ENCODE results near the gene VCAN.

The VCAN gene

GRCh38 chr5:83518319-83519061, 46.9 kb downstream of the VCAN start:
- Histone ChIP-seq H3K9me2 (replicated peaks; ENCODE audit: insufficient read depth, low read length) (no peaks in the 10 kb centered on the region), H3K4me3 (ENCODE audit: low read length) (no peak overlapping the region), H2AFZ (ENCODE audit: low read length) (no peak overlapping the region), H3K27me3 (replicated peaks; ENCODE audit: insufficient read depth, low read length) (no peaks in the 10 kb centered on the region), H3K4me2 (ENCODE audit: low read depth, low read length) (no peak overlapping the region), H3K79me2 (ENCODE audit: low read length) (no peaks in the 10 kb centered on the region), H3K4me1 (ENCODE audit: low read length) (no peaks in the 10 kb centered on the region), H3K36me3 (replicated peaks; ENCODE audit: insufficient read depth, low read length) (no peaks in the 10 kb centered on the region), H3K27ac (ENCODE audit: low read length) (no peak overlapping the region), H4K20me1 (ENCODE audit: insufficient read depth, low read length) (no peaks in the 10 kb centered on the region), H3K9ac (ENCODE audit: low read length) (no peak overlapping the region), H3F3A (ENCODE audit: insufficient read depth, low read length) (no peaks in the 10 kb centered on the region), H3K9me3 (replicated peaks; ENCODE audit: insufficient read depth, low read length) (no peaks in the 10 kb centered on the region)
- no peak for DNase-seq
- TF ChIP-seq CTCF (IDR thresholded peaks at IDR 0.05; ENCODE audit: low read length): no peak
- TF ChIP-seq EZH2 (optimal IDR thresholded peaks at IDR 0.05; ENCODE audit: low read depth, low read length): no peak
- no peak for TF ChIP-seq EZH2phosphoT487 (IDR thresholded peaks at IDR 0.05; ENCODE audit: low read length)

GRCh38 chr5:83522446-83522845, 50.9 kb downstream of the VCAN start:
- Histone ChIP-seq H4K20me1 (ENCODE audit: insufficient read depth, low read length) (no peaks in the 10 kb centered on the region), H3K4me2 (ENCODE audit: low read depth, low read length) (no peak overlapping the region), H3K27ac (ENCODE audit: low read length) (no peak overlapping the region), H3K4me1 (ENCODE audit: low read length) (no peaks in the 10 kb centered on the region), H3K36me3 (replicated peaks; ENCODE audit: insufficient read depth, low read length) (no peaks in the 10 kb centered on the region), H3K9ac (ENCODE audit: low read length) (no peak overlapping the region), H3K4me3 (ENCODE audit: low read length) (no peak overlapping the region), H3K27me3 (replicated peaks; ENCODE audit: insufficient read depth, low read length) (no peaks in the 10 kb centered on the region), H3F3A (ENCODE audit: insufficient read depth, low read length) (no peaks in the 10 kb centered on the region), H3K9me3 (replicated peaks; ENCODE audit: insufficient read depth, low read length) (no peaks in the 10 kb centered on the region), H2AFZ (ENCODE audit: low read length) (no peak overlapping the region), H3K9me2 (replicated peaks; ENCODE audit: insufficient read depth, low read length) (no peaks in the 10 kb centered on the region), H3K79me2 (ENCODE audit: low read length) (no peaks in the 10 kb centered on the region)
- DNase-seq: no peak
- no peak for TF ChIP-seq EZH2phosphoT487 (IDR thresholded peaks at IDR 0.05; ENCODE audit: low read length)
- TF ChIP-seq EZH2 (optimal IDR thresholded peaks at IDR 0.05; ENCODE audit: low read depth, low read length): no peak
- TF ChIP-seq CTCF (IDR thresholded peaks at IDR 0.05; ENCODE audit: low read length): no peak

- no peaks in the 10 kb centered on the region for H3K27me3 ChIP-seq (replicated peaks; ENCODE audit: insufficient read depth, low read length)
- no peak overlapping the region for H3K4me2 ChIP-seq (ENCODE audit: low read depth, low read length)
- no peaks in the 10 kb centered on the region for H3K9me3 ChIP-seq (replicated peaks; ENCODE audit: insufficient read depth, low read length)
- H4K20me1 ChIP-seq (ENCODE audit: insufficient read depth, low read length): no peaks in the 10 kb centered on the region
- H3K27ac ChIP-seq (ENCODE audit: low read length): no peak overlapping the region
- H3K36me3 ChIP-seq (replicated peaks; ENCODE audit: insufficient read depth, low read length): no peaks in the 10 kb centered on the region
- H3K4me1 ChIP-seq (ENCODE audit: low read length): no peaks in the 10 kb centered on the region
- H3F3A ChIP-seq (ENCODE audit: insufficient read depth, low read length): no peaks in the 10 kb centered on the region
- H3K9me2 ChIP-seq (replicated peaks; ENCODE audit: insufficient read depth, low read length): no peaks in the 10 kb centered on the region
- no peak overlapping the region for H3K4me3 ChIP-seq (ENCODE audit: low read length)
- no peaks in the 10 kb centered on the region for H3K79me2 ChIP-seq (ENCODE audit: low read length)
- H2AFZ ChIP-seq (ENCODE audit: low read length): no peak overlapping the region
- DNase-seq: no peak
- no peak overlapping the region for H3K9ac ChIP-seq (ENCODE audit: low read length)
- TF ChIP-seq EZH2 (optimal IDR thresholded peaks at IDR 0.05; ENCODE audit: low read depth, low read length) (no peak), CTCF (IDR thresholded peaks at IDR 0.05; ENCODE audit: low read length) (no peak), EZH2phosphoT487 (IDR thresholded peaks at IDR 0.05; ENCODE audit: low read length) (no peak)
Observed at GRCh38 chr5:83523929-83524328, 52.4 kb downstream of the VCAN start.

All from MM.1S (cell line).